Ishikawa (cell line): ENCODE measurements around the gene DGLUCY.

Source experiments
- CEBPB ChIP-seq: IDR thresholded peaks from 2 replicates; pipeline ENCODE4 v1.6.1; 2012
- CREB1 ChIP-seq: IDR thresholded peaks from 2 replicates; pipeline ENCODE4 v1.6.1; 2012; ENCODE audit warnings: low read depth
- EGR1 ChIP-seq: IDR thresholded peaks from 2 replicates; pipeline ENCODE4 v1.6.1; 2012
- EP300 ChIP-seq: IDR thresholded peaks from 2 replicates; pipeline ENCODE4 v1.6.1; 2012; ENCODE audit warnings: borderline replicate concordance
- FOXM1 ChIP-seq: IDR thresholded peaks from 2 replicates; pipeline ENCODE4 v1.6.1; 2012; ENCODE audit warnings: low read depth, borderline replicate concordance
- NFIC ChIP-seq: IDR thresholded peaks from 2 replicates; pipeline ENCODE4 v1.6.1; 2012
- RAD21 ChIP-seq: IDR thresholded peaks from 2 replicates; pipeline ENCODE4 v1.6.1; 2012; ENCODE audit warnings: low read depth
- TAF1 ChIP-seq: IDR thresholded peaks from 2 replicates; pipeline ENCODE4 v1.6.1; 2012; ENCODE audit warnings: low read depth, mild to moderate bottlenecking
- TCF12 ChIP-seq: IDR thresholded peaks from 2 replicates; pipeline ENCODE4 v1.6.1; 2012; ENCODE audit warnings: low read depth
- TEAD4 ChIP-seq: IDR thresholded peaks from 2 replicates; pipeline ENCODE4 v1.6.1; 2012
- YY1 ChIP-seq: IDR thresholded peaks from 2 replicates; pipeline ENCODE4 v1.6.1; 2012; ENCODE audit warnings: low read depth
- ZBTB7A ChIP-seq: IDR thresholded peaks from 2 replicates; pipeline ENCODE4 v1.6.1; 2012; ENCODE audit warnings: low read depth
- TF ChIP-seq, protein P1 (sequence below): IDR thresholded peaks from 2 replicates; pipeline ENCODE4 v1.6.1; 2012; ENCODE audit warnings: low read depth, mild to moderate bottlenecking
- TF ChIP-seq, protein P2 (sequence below): IDR thresholded peaks from 2 replicates; pipeline ENCODE4 v1.6.1; 2012
- TF ChIP-seq, protein P3 (sequence below): IDR thresholded peaks from 2 replicates; pipeline ENCODE4 v1.6.1; 2012

DGLUCY gene

DNA sequence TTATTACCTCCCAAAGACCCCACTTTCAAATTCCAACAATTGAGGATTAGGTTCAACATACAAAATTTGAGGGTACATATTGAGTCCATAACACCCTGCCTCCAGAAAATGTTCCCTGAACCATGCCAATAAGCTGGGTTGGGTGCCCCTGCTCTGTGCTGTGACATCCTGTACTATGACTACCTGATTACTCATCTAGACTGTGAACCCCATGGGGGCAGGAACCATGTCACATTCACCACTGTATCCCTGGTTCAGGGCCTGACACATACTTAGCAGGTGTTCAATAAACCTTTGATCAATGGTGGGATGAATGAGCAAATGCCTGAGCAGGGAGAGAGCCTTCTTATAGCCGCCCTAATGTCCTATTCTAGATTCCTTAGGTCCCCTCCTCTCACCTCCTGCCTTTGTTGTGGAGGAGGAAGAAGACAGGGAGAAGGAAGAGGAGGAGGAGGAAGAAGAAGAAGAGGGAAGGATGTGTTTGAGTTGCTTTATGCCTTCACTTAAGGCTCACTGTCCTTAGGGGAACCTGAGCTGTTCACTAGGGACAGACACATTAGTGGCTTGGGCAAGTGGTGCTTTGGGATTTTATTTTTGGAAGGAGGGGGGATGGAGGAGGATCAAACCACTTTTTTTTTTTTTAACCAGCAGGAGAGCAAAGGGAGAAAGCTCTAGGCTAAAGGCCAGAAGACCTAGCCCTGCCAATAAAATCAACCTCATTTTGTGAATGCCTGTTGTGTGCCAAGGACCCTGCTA is 109.3 kb downstream of the DGLUCY start:
- no peak for TF ChIP-seq YY1
- TF ChIP-seq EGR1, result no peak
- no peak for TF ChIP-seq CREB1
- TF ChIP-seq CEBPB, result no peak
- TF ChIP-seq TEAD4, result no peak
- TF ChIP-seq TAF1, result no peak
- no peak for TF ChIP-seq RAD21
- TF ChIP-seq EP300, result no peak
- TF ChIP-seq, protein P1, sequence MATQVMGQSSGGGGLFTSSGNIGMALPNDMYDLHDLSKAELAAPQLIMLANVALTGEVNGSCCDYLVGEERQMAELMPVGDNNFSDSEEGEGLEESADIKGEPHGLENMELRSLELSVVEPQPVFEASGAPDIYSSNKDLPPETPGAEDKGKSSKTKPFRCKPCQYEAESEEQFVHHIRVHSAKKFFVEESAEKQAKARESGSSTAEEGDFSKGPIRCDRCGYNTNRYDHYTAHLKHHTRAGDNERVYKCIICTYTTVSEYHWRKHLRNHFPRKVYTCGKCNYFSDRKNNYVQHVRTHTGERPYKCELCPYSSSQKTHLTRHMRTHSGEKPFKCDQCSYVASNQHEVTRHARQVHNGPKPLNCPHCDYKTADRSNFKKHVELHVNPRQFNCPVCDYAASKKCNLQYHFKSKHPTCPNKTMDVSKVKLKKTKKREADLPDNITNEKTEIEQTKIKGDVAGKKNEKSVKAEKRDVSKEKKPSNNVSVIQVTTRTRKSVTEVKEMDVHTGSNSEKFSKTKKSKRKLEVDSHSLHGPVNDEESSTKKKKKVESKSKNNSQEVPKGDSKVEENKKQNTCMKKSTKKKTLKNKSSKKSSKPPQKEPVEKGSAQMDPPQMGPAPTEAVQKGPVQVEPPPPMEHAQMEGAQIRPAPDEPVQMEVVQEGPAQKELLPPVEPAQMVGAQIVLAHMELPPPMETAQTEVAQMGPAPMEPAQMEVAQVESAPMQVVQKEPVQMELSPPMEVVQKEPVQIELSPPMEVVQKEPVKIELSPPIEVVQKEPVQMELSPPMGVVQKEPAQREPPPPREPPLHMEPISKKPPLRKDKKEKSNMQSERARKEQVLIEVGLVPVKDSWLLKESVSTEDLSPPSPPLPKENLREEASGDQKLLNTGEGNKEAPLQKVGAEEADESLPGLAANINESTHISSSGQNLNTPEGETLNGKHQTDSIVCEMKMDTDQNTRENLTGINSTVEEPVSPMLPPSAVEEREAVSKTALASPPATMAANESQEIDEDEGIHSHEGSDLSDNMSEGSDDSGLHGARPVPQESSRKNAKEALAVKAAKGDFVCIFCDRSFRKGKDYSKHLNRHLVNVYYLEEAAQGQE, result no peak

DNA sequence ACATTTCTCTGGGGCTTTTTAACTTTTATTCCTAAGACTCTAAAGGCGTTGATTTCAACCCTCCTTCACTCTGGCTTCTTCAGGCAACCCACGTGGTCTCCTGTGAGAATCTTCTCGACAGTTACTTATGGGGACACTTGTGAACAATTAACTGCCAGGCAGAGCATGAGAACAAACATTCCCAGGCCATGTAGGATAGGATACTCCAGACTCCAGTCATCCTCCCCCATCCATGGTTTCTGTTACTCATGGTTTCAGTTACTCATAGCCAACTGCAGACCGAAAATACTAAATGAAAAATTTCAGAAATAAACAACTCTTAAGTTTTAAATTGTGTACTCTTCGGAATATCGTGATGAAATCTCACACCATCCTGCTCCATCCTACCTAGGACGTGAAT is 111.2 kb downstream of the DGLUCY start:
- TF ChIP-seq CREB1 (no peak), NFIC (no peak), EGR1 (no peak)

DNA sequence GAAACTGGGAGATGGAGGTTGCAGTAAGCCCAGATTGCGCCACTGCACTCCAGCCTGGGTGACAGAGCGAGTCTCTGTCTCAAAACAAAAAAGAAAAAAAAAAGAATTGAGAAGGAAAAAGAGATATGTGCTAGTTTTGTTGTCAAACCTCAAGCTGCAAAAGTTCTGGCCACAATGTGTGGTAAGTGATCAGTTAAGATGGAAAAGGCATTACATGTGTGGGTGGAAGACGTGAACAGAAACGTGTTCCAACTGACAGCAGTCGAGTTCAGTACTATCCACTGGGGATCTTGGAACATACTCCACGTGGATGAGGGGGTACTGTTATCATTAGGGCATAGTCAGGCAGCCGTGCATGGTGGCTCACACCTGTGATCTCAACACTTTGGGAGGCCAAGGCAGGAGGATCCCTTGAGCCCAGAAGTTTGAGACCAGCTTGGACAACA is 113.3 kb downstream of the DGLUCY start:
- no peak for TF ChIP-seq CEBPB

DNA sequence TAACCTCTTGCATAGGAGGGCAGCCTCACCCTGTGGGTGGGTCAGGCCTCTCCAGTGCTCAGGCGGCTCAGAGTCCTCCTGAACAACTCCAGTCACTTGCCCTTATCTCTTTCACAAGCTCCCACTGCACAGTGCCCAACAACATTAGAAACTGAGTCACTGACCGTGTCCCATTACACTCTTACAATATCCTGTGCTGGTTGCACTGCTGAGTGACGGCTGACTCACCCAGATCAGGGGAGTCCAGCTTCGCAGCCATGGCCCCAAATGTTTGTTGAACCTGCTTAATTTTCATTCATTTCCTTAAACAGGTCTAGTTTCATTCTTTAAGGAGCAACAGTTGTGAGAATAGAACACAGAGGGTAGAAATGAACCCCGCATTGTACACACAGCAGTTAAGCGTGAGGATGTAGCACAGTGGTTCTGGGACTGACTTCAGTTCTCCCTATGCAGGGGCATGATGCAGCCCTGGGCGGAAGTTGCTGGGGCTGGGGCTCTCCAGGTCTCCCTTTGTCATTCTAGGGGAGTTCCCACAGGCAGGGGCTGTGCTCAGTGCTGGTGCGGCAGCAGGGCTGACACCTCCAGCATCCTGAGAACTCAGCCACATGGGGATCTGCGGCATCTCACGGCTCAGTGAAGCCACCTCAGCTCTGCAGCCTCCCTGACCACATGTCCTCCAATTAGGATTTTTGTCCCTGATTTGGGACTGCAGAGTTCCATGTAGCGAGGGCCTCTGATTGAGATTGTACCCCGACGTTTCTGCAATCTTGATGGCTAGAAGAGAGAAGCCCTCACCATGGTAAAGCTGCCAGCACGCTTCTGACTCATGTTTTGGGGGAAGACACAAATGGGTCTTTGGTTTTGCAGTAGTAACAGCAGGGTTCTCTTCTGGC is 114.5 kb downstream of the DGLUCY start:
- TF ChIP-seq, protein P2, sequence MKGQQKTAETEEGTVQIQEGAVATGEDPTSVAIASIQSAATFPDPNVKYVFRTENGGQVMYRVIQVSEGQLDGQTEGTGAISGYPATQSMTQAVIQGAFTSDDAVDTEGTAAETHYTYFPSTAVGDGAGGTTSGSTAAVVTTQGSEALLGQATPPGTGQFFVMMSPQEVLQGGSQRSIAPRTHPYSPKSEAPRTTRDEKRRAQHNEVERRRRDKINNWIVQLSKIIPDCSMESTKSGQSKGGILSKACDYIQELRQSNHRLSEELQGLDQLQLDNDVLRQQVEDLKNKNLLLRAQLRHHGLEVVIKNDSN, result no peak
- TF ChIP-seq CREB1 (no peak), TAF1 (no peak), FOXM1 (no peak), CEBPB (no peak), YY1 (no peak), TCF12 (no peak), NFIC (no peak), RAD21 (no peak)
- TF ChIP-seq, protein P3, sequence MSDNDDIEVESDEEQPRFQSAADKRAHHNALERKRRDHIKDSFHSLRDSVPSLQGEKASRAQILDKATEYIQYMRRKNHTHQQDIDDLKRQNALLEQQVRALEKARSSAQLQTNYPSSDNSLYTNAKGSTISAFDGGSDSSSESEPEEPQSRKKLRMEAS, result no peak

DNA sequence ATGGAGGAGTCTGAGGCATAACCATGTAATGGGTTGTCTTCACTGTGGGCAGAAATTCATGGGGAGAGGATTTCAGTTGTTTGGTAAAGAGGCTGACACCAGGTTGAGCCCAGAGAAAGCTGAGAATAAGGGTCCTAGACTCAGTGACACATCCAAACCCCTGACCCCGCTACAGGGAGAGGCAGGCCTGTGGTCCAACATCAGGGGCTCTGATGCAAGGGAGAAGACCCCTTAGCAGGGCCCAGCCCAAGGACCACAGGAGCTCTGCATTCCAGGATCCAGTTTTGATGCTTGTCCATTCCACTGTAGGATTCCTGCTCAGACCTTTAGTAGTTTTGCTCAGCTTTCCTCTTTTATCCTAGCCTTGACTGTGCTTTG is 115.1 kb downstream of the DGLUCY start:
- TF ChIP-seq TCF12 (no peak), TEAD4 (no peak)

DNA sequence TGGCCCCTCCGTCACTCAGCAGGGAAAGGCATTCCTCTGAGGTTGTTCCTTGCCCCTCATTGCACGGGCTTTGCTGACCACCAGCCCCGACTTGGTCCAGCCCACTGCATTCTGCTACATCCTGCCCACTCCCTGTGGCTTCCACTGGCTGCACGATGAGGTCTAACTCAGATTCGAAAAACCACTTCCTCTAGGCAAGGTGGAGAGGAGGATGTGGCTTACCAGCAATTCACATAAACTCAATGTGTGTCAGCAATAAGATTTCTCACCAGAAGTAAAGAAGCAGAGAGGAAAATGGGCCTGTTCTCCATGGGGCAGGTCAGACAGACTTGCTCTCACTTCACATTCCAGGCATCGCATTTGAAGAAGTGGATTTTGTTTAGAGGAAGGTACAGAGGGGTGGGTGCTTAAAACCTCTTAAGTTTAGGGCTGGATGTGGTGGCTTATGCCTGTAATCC is 115.9 kb downstream of the DGLUCY start:
- TF ChIP-seq ZBTB7A, result no peak
- TF ChIP-seq EP300, result no peak
- TF ChIP-seq, protein P3, result no peak
- no peak for TF ChIP-seq EGR1
- no peak for TF ChIP-seq CREB1
- TF ChIP-seq TEAD4, result no peak
- no peak for TF ChIP-seq RAD21
- TF ChIP-seq YY1, result no peak
- TF ChIP-seq, protein P2, result no peak
- TF ChIP-seq, protein P1, result no peak
- no peak for TF ChIP-seq TCF12
- TF ChIP-seq TAF1, result no peak
- no peak for TF ChIP-seq CEBPB
- no peak for TF ChIP-seq NFIC
